Astrocyte (in vitro differentiated cells and primary cell): ENCODE measurements around the gene NPIPA1.
"Not testable (repeated sequence)": the region's sequence is repeated elsewhere in the genome, so short reads cannot be mapped to it uniquely, and the experiment has no call there.

ENCODE experiments used
- EZH2 ChIP-seq: IDR thresholded peaks from 2 replicates; pipeline ENCODE4 v1.6.1; 2012; ENCODE audit warnings: mild to moderate bottlenecking, low read length, inconsistent platforms; ENCODE audit not compliant: insufficient read depth
- TF ChIP-seq, protein P1 (sequence below): IDR thresholded peaks from 2 replicates; pipeline ENCODE4 v1.5.1; 2011; ENCODE audit warnings: low read depth, mild to moderate bottlenecking, inconsistent platforms, low read length, moderate library complexity; ENCODE audit not compliant: insufficient read depth

DNA sequence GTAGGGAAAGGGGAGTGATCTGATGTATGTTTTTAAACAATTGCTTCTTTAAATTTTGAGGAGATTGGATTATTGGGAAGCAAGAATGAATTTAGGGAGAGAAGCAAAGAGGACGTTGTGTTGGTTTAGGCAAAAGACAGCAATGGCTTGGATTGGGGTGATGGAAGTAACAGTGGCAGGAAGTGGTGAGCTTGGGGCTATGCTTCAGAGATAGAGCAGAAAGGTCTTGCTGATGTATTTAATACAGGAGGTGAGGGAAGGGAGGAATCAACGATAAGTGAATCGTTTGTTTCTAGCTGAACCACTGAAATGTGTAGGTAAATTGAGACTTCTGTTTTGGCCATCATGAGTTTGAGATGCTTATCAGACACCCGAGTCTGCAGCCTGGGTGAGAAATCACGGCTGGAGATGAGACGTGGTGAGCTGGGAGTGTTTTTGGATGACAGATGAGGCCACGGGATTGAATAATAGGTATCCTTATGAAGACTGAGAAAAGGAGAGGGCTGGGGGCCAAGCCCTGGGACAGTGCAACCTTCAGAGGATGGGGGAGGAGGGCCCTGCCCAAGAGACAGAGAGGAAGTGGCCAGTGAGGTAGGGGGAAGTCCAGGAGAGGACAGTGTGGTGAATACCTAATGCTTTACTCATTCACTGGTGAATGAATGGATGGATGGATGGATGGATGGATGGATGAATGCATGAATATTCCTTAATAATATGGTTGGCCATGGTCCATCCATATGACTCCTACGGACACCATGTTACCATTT is 33.9 kb upstream of the NPIPA1 start:
- TF ChIP-seq, protein P1, sequence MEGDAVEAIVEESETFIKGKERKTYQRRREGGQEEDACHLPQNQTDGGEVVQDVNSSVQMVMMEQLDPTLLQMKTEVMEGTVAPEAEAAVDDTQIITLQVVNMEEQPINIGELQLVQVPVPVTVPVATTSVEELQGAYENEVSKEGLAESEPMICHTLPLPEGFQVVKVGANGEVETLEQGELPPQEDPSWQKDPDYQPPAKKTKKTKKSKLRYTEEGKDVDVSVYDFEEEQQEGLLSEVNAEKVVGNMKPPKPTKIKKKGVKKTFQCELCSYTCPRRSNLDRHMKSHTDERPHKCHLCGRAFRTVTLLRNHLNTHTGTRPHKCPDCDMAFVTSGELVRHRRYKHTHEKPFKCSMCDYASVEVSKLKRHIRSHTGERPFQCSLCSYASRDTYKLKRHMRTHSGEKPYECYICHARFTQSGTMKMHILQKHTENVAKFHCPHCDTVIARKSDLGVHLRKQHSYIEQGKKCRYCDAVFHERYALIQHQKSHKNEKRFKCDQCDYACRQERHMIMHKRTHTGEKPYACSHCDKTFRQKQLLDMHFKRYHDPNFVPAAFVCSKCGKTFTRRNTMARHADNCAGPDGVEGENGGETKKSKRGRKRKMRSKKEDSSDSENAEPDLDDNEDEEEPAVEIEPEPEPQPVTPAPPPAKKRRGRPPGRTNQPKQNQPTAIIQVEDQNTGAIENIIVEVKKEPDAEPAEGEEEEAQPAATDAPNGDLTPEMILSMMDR: not testable (repeated sequence)
- not testable (repeated sequence) for TF ChIP-seq EZH2
